Activated CD4-positive, alpha-beta T cell treated with anti-CD3 and anti-CD28 coated beads, Interleukin-2, Interleukin-4, amounts not matched to agents 100 ng/mL and 50 ng/mL, durations not matched to agents 16 hours and 8 hours (primary cell): ENCODE data around the gene SLC1A4.
A peak's percentile ranks its signal among the peaks of the same experiment; 100 is the strongest.

Experiments
- DNase-seq: peaks from one replicate; pipeline ENCODE4 v3.0.0-alpha.2; 2020; ENCODE audit warnings: low spot score

Gene SLC1A4

GRCh38 chr2:65053199-65053598 lies 64.0 kb downstream of the SLC1A4 start:
- peak; percentile 68 for DNase-seq

- no peak for DNase-seq
These were observed 65.7 kb downstream of the SLC1A4 start for GRCh38 chr2:65054749-65055421.

- DNase-seq: no peak
These were observed 66.4 kb downstream of the SLC1A4 start for GRCh38 chr2:65055422-65056214.

GRCh38 chr2:65056215-65057053 lies 67.2 kb downstream of the SLC1A4 start, which contains the start of gene CEP68:
CEP68 (plus strand) TSS chr2:65056416; CDS start chr2:65069445, 13,029 bp downstream.
- DNase-seq: peak; percentile 98

GRCh38 chr2:65057054-65057375 lies 67.8 kb downstream of the SLC1A4 start:
- no peak for DNase-seq

GRCh38 chr2:65057391-65058052 lies 68.3 kb downstream of the SLC1A4 start:
- peak; percentile 85 for DNase-seq

GRCh38 chr2:65059071-65059470 lies 69.9 kb downstream of the SLC1A4 start:
- no peak for DNase-seq

GRCh38 chr2:65061146-65061909 lies 72.1 kb downstream of the SLC1A4 start:
- DNase-seq: no peak

GRCh38 chr2:65061910-65062339 lies 72.7 kb downstream of the SLC1A4 start:
- DNase-seq: no peak

GRCh38 chr2:65062843-65063825 lies 73.9 kb downstream of the SLC1A4 start:
- no peak for DNase-seq

GRCh38 chr2:65064728-65065552 lies 75.7 kb downstream of the SLC1A4 start:
- DNase-seq: peak; percentile 69

GRCh38 chr2:65067806-65068553 lies 78.8 kb downstream of the SLC1A4 start:
- no peak for DNase-seq

GRCh38 chr2:65069439-65069824 lies 80.2 kb downstream of the SLC1A4 start:
- DNase-seq: no peak

- DNase-seq: no peak
These were observed 81.1 kb downstream of the SLC1A4 start for GRCh38 chr2:65070172-65070830.

- DNase-seq: no peak
These were observed 81.7 kb downstream of the SLC1A4 start for GRCh38 chr2:65070856-65071255.

- no peak for DNase-seq
These were observed 82.4 kb downstream of the SLC1A4 start for GRCh38 chr2:65071499-65072180.
